A673 (cell line): ENCODE measurements around the gene ZNF580. TPM values are rescaled to one million over a fixed set of nuclear protein-coding genes. Genes with fewer than 3 reads are reported as not detected.

Experiments
- BruUV-seq: library from RNA; stranded (reverse); fragments of 400-500 nt; replicated peaks from 2 replicates; lab custom pipeline; 2021; lab: Mats Ljungman, UMichigan
- CTCF ChIA-PET: fragments of 300-600 bp; sonication (Branson Sonifier 250); formaldehyde crosslinking; loops from one replicate; lab custom pipeline; 2022; ENCODE audit warnings: antibody characterized with exemption; lab: Charles Lee
- POLR2A ChIA-PET: fragments of 300-600 bp; sonication (Branson Sonifier 250); formaldehyde crosslinking; loops from one replicate; lab custom pipeline; 2022; ENCODE audit warnings: antibody characterized with exemption; ENCODE audit not compliant: low non-redundant PET; lab: Charles Lee
- DNase-seq: peaks from one replicate; pipeline ENCODE4 v3.0.0-alpha.2; 2015; ENCODE audit warnings: low spot score
- H3K27ac ChIP-seq: fragments of 200-600 bp; sonication (generic); 2 replicates; pipeline ENCODE4 v1.5.1; 2016; ENCODE audit warnings: mixed run types, low read depth, mild to moderate bottlenecking, mixed read lengths, antibody characterized with exemption, low read length; ENCODE audit not compliant: poor library complexity, severe bottlenecking
- H3K27me3 ChIP-seq: fragments of 200-600 bp; sonication (generic); replicated peaks from 2 replicates; pipeline ENCODE4 v1.6.1; 2017; ENCODE audit warnings: mixed run types, low read depth, mild to moderate bottlenecking, mixed read lengths, antibody characterized with exemption, low read length; ENCODE audit not compliant: insufficient read depth, poor library complexity
- H3K36me3 ChIP-seq: fragments of 200-600 bp; sonication (generic); 2 replicates; pipeline ENCODE4 v1.6.1; 2016; ENCODE audit warnings: mixed run types, mild to moderate bottlenecking, mixed read lengths, antibody characterized with exemption, low read length; ENCODE audit not compliant: insufficient read depth, poor library complexity, severe bottlenecking
- H3K4me1 ChIP-seq: fragments of 200-600 bp; sonication (generic); 2 replicates; pipeline ENCODE4 v1.6.1; 2017; ENCODE audit warnings: mixed run types, mild to moderate bottlenecking, mixed read lengths, antibody characterized with exemption, low read length; ENCODE audit not compliant: insufficient read depth, poor library complexity, severe bottlenecking
- H3K4me3 ChIP-seq: fragments of 200-600 bp; sonication (generic); 2 replicates; pipeline ENCODE4 v1.5.1; 2016; ENCODE audit warnings: low read depth, mixed run types, mild to moderate bottlenecking, mixed read lengths, low read length; ENCODE audit not compliant: poor library complexity, severe bottlenecking
- H3K9me3 ChIP-seq: fragments of 200-600 bp; sonication (generic); 2 replicates; pipeline ENCODE4 v1.6.1; 2016; ENCODE audit warnings: mixed run types, low read depth, mild to moderate bottlenecking, mixed read lengths, antibody characterized with exemption, low read length; ENCODE audit not compliant: poor library complexity, severe bottlenecking
- CTCF ChIP-seq: fragments of 300-800, 200-600 bp; sonication (generic); conservative IDR thresholded peaks from 2 replicates; pipeline ENCODE4 v1.5.1; 2017; ENCODE audit warnings: low read depth, mild to moderate bottlenecking, antibody characterized with exemption, low read length, moderate library complexity, mixed read lengths
- EZH2 ChIP-seq: fragments of 200-600 bp; sonication (generic); IDR thresholded peaks from 2 replicates; pipeline ENCODE4 v1.6.1; 2017; ENCODE audit warnings: borderline replicate concordance, low read depth, mild to moderate bottlenecking, mixed read lengths, antibody characterized with exemption, low read length; ENCODE audit not compliant: poor library complexity, severe bottlenecking
- intact Hi-C: fragments of 100-400 bp; cut with micrococcal nuclease; formaldehyde crosslinking; loops from one replicate; pipeline ENCODE4 v1.10.0; 2022; ENCODE audit not compliant: unreplicated experiment
- total RNA-seq: library from RNA; stranded (reverse); gene quantifications from 2 replicates; pipeline ENCODE4 v1.2.3, GENCODE V29; 2021

ZNF580 gene
- total RNA-seq, 1 experiment from 2014 or later: 49.1 TPM

GRCh38 chr19:55644842-55645511 is 4.2 kb downstream of the ZNF580 start:
- POLR2A ChIA-PET: no interaction called here
- TF ChIP-seq EZH2 (no peak), CTCF (no peak)
- intact Hi-C loops: no loop called here
- Histone ChIP-seq H3K27me3 (no peaks in the 10 kb centered on the region), H3K27ac (no peak overlapping the region), H3K4me1 (peaks cover 39% of the 10 kb centered on the region), H3K36me3 (peaks cover 13% of the 10 kb centered on the region), H3K4me3 (peak overlapping the region; percentile 81), H3K9me3 (no peaks in the 10 kb centered on the region)
- CTCF ChIA-PET: no interaction called here
- BruUV-seq: no TSS peak
- no peak for DNase-seq

GRCh38 chr19:55645512-55645881 is 4.7 kb downstream of the ZNF580 start:
- DNase-seq: no peak
- Histone ChIP-seq H3K4me1 (peaks cover 33% of the 10 kb centered on the region), H3K4me3 (no peak overlapping the region), H3K27ac (no peak overlapping the region), H3K27me3 (no peaks in the 10 kb centered on the region), H3K9me3 (no peaks in the 10 kb centered on the region), H3K36me3 (peaks cover 14% of the 10 kb centered on the region)
- ChIA-PET POLR2A (no interaction called here), CTCF (no interaction called here)
- TF ChIP-seq EZH2 (no peak), CTCF (no peak)
- TSS peak; percentile 24 for BruUV-seq
- intact Hi-C loops: no loop called here

GRCh38 chr19:55646889-55647731 is 6.3 kb downstream of the ZNF580 start:
- peak overlapping the region; percentile 98 for H3K27ac ChIP-seq
- H3K27me3 ChIP-seq: no peaks in the 10 kb centered on the region
- peak overlapping the region; percentile 93 for H3K4me3 ChIP-seq
- H3K36me3 ChIP-seq: peaks cover 23% of the 10 kb centered on the region
- peaks cover 32% of the 10 kb centered on the region for H3K4me1 ChIP-seq
- no peaks in the 10 kb centered on the region for H3K9me3 ChIP-seq
- no TSS peak for BruUV-seq
- ChIA-PET POLR2A (no interaction called here), CTCF (interaction anchor here (0.8 to 1.0 kb wide), 2 partner anchors 14 to 23 kb away, joined by 3 read pairs; partner anchors contain the start of gene ZNF784)
- TF ChIP-seq EZH2 (no peak), CTCF (no peak)
- intact Hi-C loops: no loop called here
- no peak for DNase-seq
